HuH-7.5 (cell line): ENCODE data around the gene ZBTB5.
"Not testable (repeated sequence)": the region's sequence is repeated elsewhere in the genome, so short reads cannot be mapped to it uniquely, and the experiment has no call there.

ENCODE experiments used
- DNase-seq: peaks from one replicate; pipeline ENCODE4 v3.0.0; 2011; ENCODE audit warnings: low spot score

The ZBTB5 gene

GRCh38 chr9:37465249-37466036 lies at the start of gene ZBTB5:
Gene ZBTB5, minus strand, starts transcription at chr9:37465450. Its CDS starts 22,899 bp downstream, at chr9:37442551.
- peak; percentile 99 for DNase-seq

- no peak for DNase-seq
These were observed 49.7 kb upstream of the ZBTB5 start for GRCh38 chr9:37514999-37515398.

GRCh38 chr9:37514415-37514814 lies 49.2 kb upstream of the ZBTB5 start:
- not testable (repeated sequence) for DNase-seq

GRCh38 chr9:37512437-37512836 lies 47.2 kb upstream of the ZBTB5 start:
- DNase-seq, result no peak

- peak; percentile 37 for DNase-seq
These were observed 46.1 kb upstream of the ZBTB5 start for GRCh38 chr9:37511016-37512010.

GRCh38 chr9:37510053-37510452 lies 44.8 kb upstream of the ZBTB5 start:
- DNase-seq, result not testable (repeated sequence)

GRCh38 chr9:37509536-37509935 lies 44.3 kb upstream of the ZBTB5 start:
- no peak for DNase-seq

GRCh38 chr9:37508834-37509206 lies 43.6 kb upstream of the ZBTB5 start:
- DNase-seq, result no peak

GRCh38 chr9:37508135-37508833 lies 43.0 kb upstream of the ZBTB5 start:
- DNase-seq, result peak; percentile 67

GRCh38 chr9:37507566-37508134 lies 42.4 kb upstream of the ZBTB5 start:
- no peak for DNase-seq

- DNase-seq, result no peak
These were observed 39.4 kb upstream of the ZBTB5 start for GRCh38 chr9:37504605-37505004.

- no peak for DNase-seq
These were observed 38.5 kb upstream of the ZBTB5 start for GRCh38 chr9:37503736-37504135.

GRCh38 chr9:37501957-37502596 lies 36.8 kb upstream of the ZBTB5 start:
- no peak for DNase-seq

- no peak for DNase-seq
These were observed 34.0 kb upstream of the ZBTB5 start for GRCh38 chr9:37499297-37499696.

- DNase-seq, result no peak
These were observed 33.2 kb upstream of the ZBTB5 start for GRCh38 chr9:37498457-37498856.

- DNase-seq, result no peak
These were observed 32.1 kb upstream of the ZBTB5 start for GRCh38 chr9:37497320-37497719.

- no peak for DNase-seq
These were observed 30.8 kb upstream of the ZBTB5 start for GRCh38 chr9:37496020-37496419.

- DNase-seq, result no peak
These were observed 30.3 kb upstream of the ZBTB5 start for GRCh38 chr9:37495571-37495970.

GRCh38 chr9:37491939-37492338 lies 26.7 kb upstream of the ZBTB5 start:
- DNase-seq, result no peak

- peak; percentile 25 for DNase-seq
These were observed 21.6 kb upstream of the ZBTB5 start for GRCh38 chr9:37486616-37487548.
